ENCODE measurements around the gene ADGRL1.

- TF ChIP-seq CTCF (IDR thresholded peaks at IDR 0.05; ENCODE audit: low read depth, low read length, poor library complexity, severe bottlenecking) (no peak), EZH2phosphoT487 (IDR thresholded peaks at IDR 0.05; ENCODE audit: borderline replicate concordance, low read length) (no peak)
These were observed 20.8 kb downstream of the ADGRL1 start for GRCh38 chr19:14185158-14185557.

All from DOHH2 (cell line).